A673 (cell line): Measurements from ENCODE around the gene ZNF554. TPM values are rescaled to one million over a fixed set of nuclear protein-coding genes. Genes with fewer than 3 reads are reported as not detected.

ENCODE experiments used
- BruUV-seq: library from RNA; stranded (reverse); fragments of 400-500 nt; replicated peaks from 2 replicates; lab custom pipeline; 2021; lab: Mats Ljungman, UMichigan
- CTCF ChIA-PET: fragments of 300-600 bp; sonication (Branson Sonifier 250); formaldehyde crosslinking; loops from one replicate; lab custom pipeline; 2022; ENCODE audit warnings: antibody characterized with exemption; lab: Charles Lee
- POLR2A ChIA-PET: fragments of 300-600 bp; sonication (Branson Sonifier 250); formaldehyde crosslinking; loops from one replicate; lab custom pipeline; 2022; ENCODE audit warnings: antibody characterized with exemption; ENCODE audit not compliant: low non-redundant PET; lab: Charles Lee
- DNase-seq: peaks from one replicate; pipeline ENCODE4 v3.0.0-alpha.2; 2015; ENCODE audit warnings: low spot score
- H3K27ac ChIP-seq: fragments of 200-600 bp; sonication (generic); 2 replicates; pipeline ENCODE4 v1.5.1; 2016; ENCODE audit warnings: mixed run types, low read depth, mild to moderate bottlenecking, mixed read lengths, antibody characterized with exemption, low read length; ENCODE audit not compliant: poor library complexity, severe bottlenecking
- H3K27me3 ChIP-seq: fragments of 200-600 bp; sonication (generic); replicated peaks from 2 replicates; pipeline ENCODE4 v1.6.1; 2017; ENCODE audit warnings: mixed run types, low read depth, mild to moderate bottlenecking, mixed read lengths, antibody characterized with exemption, low read length; ENCODE audit not compliant: insufficient read depth, poor library complexity
- H3K36me3 ChIP-seq: fragments of 200-600 bp; sonication (generic); 2 replicates; pipeline ENCODE4 v1.6.1; 2016; ENCODE audit warnings: mixed run types, mild to moderate bottlenecking, mixed read lengths, antibody characterized with exemption, low read length; ENCODE audit not compliant: insufficient read depth, poor library complexity, severe bottlenecking
- H3K4me1 ChIP-seq: fragments of 200-600 bp; sonication (generic); 2 replicates; pipeline ENCODE4 v1.6.1; 2017; ENCODE audit warnings: mixed run types, mild to moderate bottlenecking, mixed read lengths, antibody characterized with exemption, low read length; ENCODE audit not compliant: insufficient read depth, poor library complexity, severe bottlenecking
- H3K4me3 ChIP-seq: fragments of 200-600 bp; sonication (generic); 2 replicates; pipeline ENCODE4 v1.5.1; 2016; ENCODE audit warnings: low read depth, mixed run types, mild to moderate bottlenecking, mixed read lengths, low read length; ENCODE audit not compliant: poor library complexity, severe bottlenecking
- H3K9me3 ChIP-seq: fragments of 200-600 bp; sonication (generic); 2 replicates; pipeline ENCODE4 v1.6.1; 2016; ENCODE audit warnings: mixed run types, low read depth, mild to moderate bottlenecking, mixed read lengths, antibody characterized with exemption, low read length; ENCODE audit not compliant: poor library complexity, severe bottlenecking
- EZH2 ChIP-seq: fragments of 200-600 bp; sonication (generic); IDR thresholded peaks from 2 replicates; pipeline ENCODE4 v1.6.1; 2017; ENCODE audit warnings: borderline replicate concordance, low read depth, mild to moderate bottlenecking, mixed read lengths, antibody characterized with exemption, low read length; ENCODE audit not compliant: poor library complexity, severe bottlenecking
- intact Hi-C: fragments of 100-400 bp; cut with micrococcal nuclease; formaldehyde crosslinking; loops from one replicate; pipeline ENCODE4 v1.10.0; 2022; ENCODE audit not compliant: unreplicated experiment
- total RNA-seq: library from RNA; stranded (reverse); gene quantifications from 2 replicates; pipeline ENCODE4 v1.2.3, GENCODE V29; 2021
- TF ChIP-seq, protein P1 (sequence below): fragments of 300-800, 200-600 bp; sonication (generic); conservative IDR thresholded peaks from 2 replicates; pipeline ENCODE4 v1.5.1; 2017; ENCODE audit warnings: low read depth, mild to moderate bottlenecking, antibody characterized with exemption, low read length, moderate library complexity, mixed read lengths

ZNF554 gene
- total RNA-seq, 1 experiment from 2014 or later = 3.5 TPM

DNA sequence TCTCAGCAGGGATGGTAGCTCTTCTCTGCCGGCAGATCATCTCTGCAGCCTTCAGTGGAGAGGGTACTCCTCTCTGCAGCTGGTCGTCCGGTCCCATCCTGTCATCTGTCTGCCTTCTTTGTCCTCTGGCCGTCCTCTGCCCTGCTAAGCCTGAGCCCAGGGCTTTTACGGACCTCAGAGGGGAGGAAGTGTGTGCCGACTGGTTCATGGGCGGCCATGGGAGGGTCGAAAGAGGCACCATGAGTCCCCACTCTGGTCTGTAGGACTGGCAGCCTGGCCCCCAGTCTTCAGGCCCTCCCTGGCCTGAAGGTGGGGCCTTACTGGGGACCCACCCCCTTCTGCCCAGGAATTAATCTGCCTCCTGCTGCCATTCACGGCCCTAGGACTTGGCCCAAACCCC is 4.0 kb downstream of the ZNF554 start:
- H3K36me3 ChIP-seq = no peaks in the 10 kb centered on the region
- no peak overlapping the region for H3K27ac ChIP-seq
- H3K27me3 ChIP-seq = no peaks in the 10 kb centered on the region
- BruUV-seq = no TSS peak
- TF ChIP-seq, protein P1, sequence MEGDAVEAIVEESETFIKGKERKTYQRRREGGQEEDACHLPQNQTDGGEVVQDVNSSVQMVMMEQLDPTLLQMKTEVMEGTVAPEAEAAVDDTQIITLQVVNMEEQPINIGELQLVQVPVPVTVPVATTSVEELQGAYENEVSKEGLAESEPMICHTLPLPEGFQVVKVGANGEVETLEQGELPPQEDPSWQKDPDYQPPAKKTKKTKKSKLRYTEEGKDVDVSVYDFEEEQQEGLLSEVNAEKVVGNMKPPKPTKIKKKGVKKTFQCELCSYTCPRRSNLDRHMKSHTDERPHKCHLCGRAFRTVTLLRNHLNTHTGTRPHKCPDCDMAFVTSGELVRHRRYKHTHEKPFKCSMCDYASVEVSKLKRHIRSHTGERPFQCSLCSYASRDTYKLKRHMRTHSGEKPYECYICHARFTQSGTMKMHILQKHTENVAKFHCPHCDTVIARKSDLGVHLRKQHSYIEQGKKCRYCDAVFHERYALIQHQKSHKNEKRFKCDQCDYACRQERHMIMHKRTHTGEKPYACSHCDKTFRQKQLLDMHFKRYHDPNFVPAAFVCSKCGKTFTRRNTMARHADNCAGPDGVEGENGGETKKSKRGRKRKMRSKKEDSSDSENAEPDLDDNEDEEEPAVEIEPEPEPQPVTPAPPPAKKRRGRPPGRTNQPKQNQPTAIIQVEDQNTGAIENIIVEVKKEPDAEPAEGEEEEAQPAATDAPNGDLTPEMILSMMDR = no peak
- no peak for TF ChIP-seq EZH2
- H3K4me3 ChIP-seq = no peak overlapping the region
- no peaks in the 10 kb centered on the region for H3K4me1 ChIP-seq
- ChIA-PET CTCF (no interaction called here), POLR2A (no interaction called here)
- no peaks in the 10 kb centered on the region for H3K9me3 ChIP-seq
- intact Hi-C loops = no loop called here
- DNase-seq = no peak

DNA sequence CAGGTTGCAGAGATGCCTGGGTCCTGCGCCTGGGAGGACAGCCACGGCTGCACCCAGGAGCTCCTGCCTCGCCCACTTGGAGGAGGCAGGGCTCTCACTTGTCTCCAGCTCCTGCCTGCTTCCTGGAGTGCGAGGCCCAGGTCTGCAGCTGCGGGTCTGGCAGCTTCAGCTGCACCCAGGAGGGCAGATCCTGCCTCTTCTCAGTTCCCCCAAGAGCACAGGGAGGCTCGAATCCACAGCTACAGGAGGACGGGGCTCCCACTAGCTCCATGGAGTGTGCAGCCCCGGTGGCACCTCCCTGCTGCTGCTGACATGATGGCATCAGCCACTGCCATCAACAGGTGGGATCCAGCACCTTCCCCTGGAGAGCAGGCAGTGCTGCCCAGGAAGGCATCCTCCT is 4.5 kb downstream of the ZNF554 start:
- no peak overlapping the region for H3K27ac ChIP-seq
- ChIA-PET POLR2A (no interaction called here), CTCF (no interaction called here)
- TF ChIP-seq, protein P1 = no peak
- no peak for TF ChIP-seq EZH2
- H3K4me3 ChIP-seq = no peak overlapping the region
- BruUV-seq = no TSS peak
- intact Hi-C loops = no loop called here
- no peaks in the 10 kb centered on the region for H3K36me3 ChIP-seq
- DNase-seq = no peak
- no peaks in the 10 kb centered on the region for H3K4me1 ChIP-seq
- H3K9me3 ChIP-seq = no peaks in the 10 kb centered on the region
- no peaks in the 10 kb centered on the region for H3K27me3 ChIP-seq

DNA sequence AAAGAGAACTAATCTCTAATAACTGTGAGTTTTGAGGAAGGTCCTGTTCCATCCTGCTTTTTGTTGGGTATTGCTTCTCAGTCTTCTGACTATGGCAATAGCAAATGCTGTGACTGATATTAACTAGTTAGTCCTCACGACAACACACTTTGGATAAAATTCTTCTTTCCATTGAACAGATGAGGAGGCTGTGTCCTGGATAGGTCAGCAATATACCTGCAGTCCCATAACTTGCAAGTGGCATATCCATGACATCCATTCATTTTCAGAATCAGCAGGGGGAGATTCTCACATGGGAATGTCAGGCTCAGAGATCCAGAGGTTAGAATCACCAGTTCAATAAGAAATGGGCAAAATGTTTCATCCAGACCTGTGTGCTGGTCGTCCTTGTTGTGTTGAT is 7.4 kb downstream of the ZNF554 start:
- no peaks in the 10 kb centered on the region for H3K4me1 ChIP-seq
- no peak for DNase-seq
- BruUV-seq = no TSS peak
- intact Hi-C loops = no loop called here
- H3K27me3 ChIP-seq = no peaks in the 10 kb centered on the region
- H3K4me3 ChIP-seq = no peak overlapping the region
- CTCF ChIA-PET = no interaction called here
- no peaks in the 10 kb centered on the region for H3K36me3 ChIP-seq
- peaks cover 4% of the 10 kb centered on the region for H3K9me3 ChIP-seq
- no peak overlapping the region for H3K27ac ChIP-seq
- POLR2A ChIA-PET = no interaction called here
- TF ChIP-seq, protein P1 = no peak
- no peak for TF ChIP-seq EZH2
